HEK293T (cell line): ENCODE data around the gene MYO18A.

Source experiments
- CTCF ChIA-PET: fragments of 350-600 bp; formaldehyde crosslinking; extraction: SDS; loops from one replicate; lab custom pipeline; 2021; ENCODE audit warnings: antibody characterized with exemption, inconsistent platforms; lab: Yijun Ruan, JAX
- POLR2A ChIA-PET: fragments of 350-600 bp; formaldehyde crosslinking; extraction: SDS; loops from one replicate; lab custom pipeline; 2020; ENCODE audit warnings: antibody characterized with exemption, inconsistent platforms; lab: Yijun Ruan, JAX
- DNase-seq: peaks from one replicate; pipeline ENCODE4 v3.0.0; 2012; ENCODE audit warnings: mixed read lengths; ENCODE audit errors: extremely low spot score
- ARNT ChIP-seq: fragments of 450-650 bp; IDR thresholded peaks from 2 replicates; pipeline ENCODE4 v1.6.1; 2017; ENCODE audit warnings: mild to moderate bottlenecking
- BHLHE40 ChIP-seq: fragments of 450-650 bp; IDR thresholded peaks from 2 replicates; pipeline ENCODE4 v1.6.1; 2016; ENCODE audit warnings: mild to moderate bottlenecking, moderate library complexity, borderline replicate concordance
- CTBP1 ChIP-seq: fragments of 450-650 bp; IDR thresholded peaks from 2 replicates; pipeline ENCODE4 v1.6.1; 2016; ENCODE audit warnings: borderline replicate concordance
- ELF4 ChIP-seq: fragments of 450-650 bp; IDR thresholded peaks from 2 replicates; pipeline ENCODE4 v1.6.1; 2017; ENCODE audit warnings: antibody characterized with exemption
- FOXA1 ChIP-seq: fragments of 450-650 bp; IDR thresholded peaks from 2 replicates; pipeline ENCODE4 v1.6.1; 2016; ENCODE audit warnings: mild to moderate bottlenecking
- FOXK2 ChIP-seq: fragments of 450-650 bp; IDR thresholded peaks from 2 replicates; pipeline ENCODE4 v1.6.1; 2016; ENCODE audit warnings: mild to moderate bottlenecking
- FOXM1 ChIP-seq: fragments of 450-650 bp; IDR thresholded peaks from 2 replicates; pipeline ENCODE4 v1.6.1; 2017; ENCODE audit warnings: mild to moderate bottlenecking, borderline replicate concordance
- HDGF ChIP-seq: fragments of 450-650 bp; IDR thresholded peaks from 2 replicates; pipeline ENCODE4 v1.6.1; 2017; ENCODE audit warnings: antibody characterized with exemption, borderline replicate concordance
- L3MBTL2 ChIP-seq: fragments of 450-650 bp; conservative IDR thresholded peaks from 2 replicates; pipeline ENCODE4 v1.6.1; 2016; ENCODE audit warnings: mild to moderate bottlenecking
- LEF1 ChIP-seq: fragments of 450-650 bp; IDR thresholded peaks from 2 replicates; pipeline ENCODE4 v1.6.1; 2017; ENCODE audit warnings: mild to moderate bottlenecking, borderline replicate concordance
- NFRKB ChIP-seq: fragments of 450-650 bp; IDR thresholded peaks from 2 replicates; pipeline ENCODE4 v1.6.1; 2016; ENCODE audit warnings: mild to moderate bottlenecking, moderate library complexity
- PKNOX1 ChIP-seq: fragments of 450-650 bp; IDR thresholded peaks from 2 replicates; pipeline ENCODE4 v1.6.1; 2016
- SP1 ChIP-seq: fragments of 450-650 bp; IDR thresholded peaks from 2 replicates; pipeline ENCODE4 v1.6.1; 2017
- SUZ12 ChIP-seq: fragments of 450-650 bp; IDR thresholded peaks from 2 replicates; pipeline ENCODE4 v1.6.1; 2016; ENCODE audit warnings: mild to moderate bottlenecking
- TARDBP ChIP-seq: fragments of 450-650 bp; IDR thresholded peaks from 2 replicates; pipeline ENCODE4 v1.6.1; 2016
- ZNF384 ChIP-seq: fragments of 450-650 bp; IDR thresholded peaks from 2 replicates; pipeline ENCODE4 v1.6.1; 2016

Gene MYO18A

GRCh38 chr17:29133121-29133713 lies 47.0 kb downstream of the MYO18A start:
- POLR2A ChIA-PET = interaction anchor here (1.0 kb wide), 1 partner anchor 9 kb away, joined by 3 read pairs; no protein-coding TSS in a partner anchor
- TF ChIP-seq SP1 (no peak), ELF4 (no peak), SUZ12 (no peak), ARNT (no peak), FOXA1 (no peak), L3MBTL2 (no peak), CTBP1 (no peak), PKNOX1 (no peak), TARDBP (no peak), FOXM1 (no peak), HDGF (no peak), NFRKB (no peak), BHLHE40 (no peak), FOXK2 (no peak)

GRCh38 chr17:29131814-29132682 lies 48.1 kb downstream of the MYO18A start:
- ChIA-PET POLR2A (interaction anchor here (0.7 to 1.8 kb wide), 3 partner anchors 8 to 180 kb away, joined by 3 to 9 read pairs (median 3); no protein-coding TSS in a partner anchor), CTCF (interaction anchor here (0.6 to 2.9 kb wide), 8 partner anchors 8 to 779 kb away, joined by 3 to 18 read pairs (median 4); no protein-coding TSS in a partner anchor)
- TF ChIP-seq ELF4 = no peak
- TF ChIP-seq PKNOX1 = no peak
- no peak for DNase-seq

More at GRCh38 chr17:29133121-29133713, 47.0 kb downstream of the MYO18A start:
- CTCF ChIA-PET = interaction anchor here (1.1 to 2.9 kb wide), 4 partner anchors 9 to 87 kb away, joined by 4 to 18 read pairs (median 8); no protein-coding TSS in a partner anchor
- DNase-seq = no peak

- CTCF ChIA-PET = interaction anchor here (1.4 to 3.2 kb wide), 3 partner anchors 13 to 20 kb away, joined by 3 to 30 read pairs (median 7); no protein-coding TSS in a partner anchor
- TF ChIP-seq LEF1 (no peak), ELF4 (no peak), PKNOX1 (no peak), SUZ12 (no peak), ARNT (no peak), TARDBP (no peak), BHLHE40 (no peak), FOXM1 (no peak), HDGF (no peak), SP1 (no peak), CTBP1 (no peak), ZNF384 (no peak), FOXK2 (no peak), L3MBTL2 (no peak), NFRKB (no peak), FOXA1 (no peak)
- no peak for DNase-seq
- POLR2A ChIA-PET = no interaction called here
Observed at GRCh38 chr17:29129731-29130130, 50.5 kb downstream of the MYO18A start.

GRCh38 chr17:29127840-29128239 lies 52.4 kb downstream of the MYO18A start:
- POLR2A ChIA-PET = interaction anchor here (1.1 kb wide), 1 partner anchor 13 kb away, joined by 3 read pairs; no protein-coding TSS in a partner anchor

More at GRCh38 chr17:29127840-29128239, 52.4 kb downstream of the MYO18A start:
- DNase-seq = no peak
- TF ChIP-seq FOXK2 (no peak), TARDBP (no peak), L3MBTL2 (no peak), FOXM1 (no peak), FOXA1 (no peak), LEF1 (no peak), ARNT (no peak), PKNOX1 (no peak), ZNF384 (no peak), BHLHE40 (no peak), CTBP1 (no peak), SP1 (no peak), SUZ12 (no peak)
- CTCF ChIA-PET = interaction anchor here (0.9 to 3.2 kb wide), 4 partner anchors 11 to 92 kb away, joined by 3 to 30 read pairs (median 4); no protein-coding TSS in a partner anchor
